ENCODE data around the gene PARVB. TPM values are rescaled to one million over a fixed set of nuclear protein-coding genes. Genes with fewer than 3 reads are reported as not detected.

The PARVB gene
- polyA plus RNA-seq, 3 donors = 20.8 to 24.2 (median 23.5) TPM

GRCh38 chr22:44206330-44206645, 182.2 kb downstream of the PARVB start:
- DNase-seq (ENCODE audit: low read depth in 3 of 3, low spot score in 2 of 3) = no peak

- DNase-seq (ENCODE audit: low read depth in 3 of 3, low spot score in 2 of 3) = no peak
Measured at GRCh38 chr22:44206696-44207095, 182.6 kb downstream of the PARVB start.

GRCh38 chr22:44207173-44207980, 183.3 kb downstream of the PARVB start:
- DNase-seq (ENCODE audit: low read depth in 3 of 3, low spot score in 2 of 3) = no peak

GRCh38 chr22:44207981-44208317, 183.8 kb downstream of the PARVB start:
- DNase-seq (ENCODE audit: low read depth in 3 of 3, low spot score in 2 of 3) = no peak

- no peak for DNase-seq (ENCODE audit: low read depth in 3 of 3, low spot score in 2 of 3)
Measured at GRCh38 chr22:44209343-44209742, 185.2 kb downstream of the PARVB start.

GRCh38 chr22:44210722-44211121, 186.6 kb downstream of the PARVB start:
- DNase-seq (ENCODE audit: low read depth in 3 of 3, low spot score in 2 of 3) = no peak

GRCh38 chr22:44211256-44211945, 187.3 kb downstream of the PARVB start:
- DNase-seq (ENCODE audit: low read depth in 3 of 3, low spot score in 2 of 3) = no peak

- no peak for DNase-seq (ENCODE audit: low read depth in 3 of 3, low spot score in 2 of 3)
Measured at GRCh38 chr22:44211946-44212930, 188.1 kb downstream of the PARVB start.

GRCh38 chr22:44212936-44213335, 188.8 kb downstream of the PARVB start:
- no peak for DNase-seq (ENCODE audit: low read depth in 3 of 3, low spot score in 2 of 3)

- DNase-seq (ENCODE audit: low read depth in 3 of 3, low spot score in 2 of 3) = no peak
Measured at GRCh38 chr22:44213489-44214043, 189.5 kb downstream of the PARVB start.

GRCh38 chr22:44214187-44214586, 190.1 kb downstream of the PARVB start:
- no peak for DNase-seq (ENCODE audit: low read depth in 3 of 3, low spot score in 2 of 3)

- no peak for DNase-seq (ENCODE audit: low read depth in 3 of 3, low spot score in 2 of 3)
Measured at GRCh38 chr22:44214764-44215163, 190.7 kb downstream of the PARVB start.

GRCh38 chr22:44215287-44215686, 191.2 kb downstream of the PARVB start:
- DNase-seq (ENCODE audit: low read depth in 3 of 3, low spot score in 2 of 3) = no peak

- DNase-seq (ENCODE audit: low read depth in 3 of 3, low spot score in 2 of 3) = no peak
Measured at GRCh38 chr22:44217346-44217745, 193.2 kb downstream of the PARVB start.

GRCh38 chr22:44218071-44218470, 194.0 kb downstream of the PARVB start:
- DNase-seq (ENCODE audit: low read depth in 3 of 3, low spot score in 2 of 3) = no peak

GRCh38 chr22:44219101-44219870, 195.2 kb downstream of the PARVB start:
- no peak for DNase-seq (ENCODE audit: low read depth in 3 of 3, low spot score in 2 of 3)

- DNase-seq (ENCODE audit: low read depth in 3 of 3, low spot score in 2 of 3) = no peak
Measured at GRCh38 chr22:44220727-44221680, 196.9 kb downstream of the PARVB start.

- no peak for DNase-seq (ENCODE audit: low read depth in 3 of 3, low spot score in 2 of 3)
Measured at GRCh38 chr22:44221710-44222475, 197.8 kb downstream of the PARVB start.
